Measurements from ENCODE around the gene SLCO2A1.

The SLCO2A1 gene

GRCh38 chr3:133881939-133882825 is 147.5 kb downstream of the SLCO2A1 start:
- Histone ChIP-seq H3K9me3 (ENCODE audit: insufficient read depth, low read length) (peaks cover 10% of the 10 kb centered on the region), H3K27me3 (ENCODE audit: insufficient read depth, insufficient read length) (no peaks in the 10 kb centered on the region), H3K36me3 (ENCODE audit: insufficient read depth, insufficient read length, low read length) (peaks cover 5% of the 10 kb centered on the region), H3K9ac (ENCODE audit: insufficient read length, low read depth) (no peak overlapping the region), H3K4me3 (ENCODE audit: insufficient read length, low read depth) (no peak overlapping the region), H3K4me1 (ENCODE audit: insufficient read depth, insufficient read length) (peaks cover 3% of the 10 kb centered on the region)
- TF ChIP-seq YY1 (IDR thresholded peaks at IDR 0.05; ENCODE audit: insufficient read depth, insufficient read length) (no peak), ZNF274 (IDR thresholded peaks at IDR 0.05; ENCODE audit: low read depth, low read length) (no peak), SUZ12 (IDR thresholded peaks at IDR 0.05; ENCODE audit: extremely low read depth, insufficient read depth, insufficient read length) (no peak)
- DNase-seq (ENCODE audit: low read depth, low spot score) = no peak

DNA sequence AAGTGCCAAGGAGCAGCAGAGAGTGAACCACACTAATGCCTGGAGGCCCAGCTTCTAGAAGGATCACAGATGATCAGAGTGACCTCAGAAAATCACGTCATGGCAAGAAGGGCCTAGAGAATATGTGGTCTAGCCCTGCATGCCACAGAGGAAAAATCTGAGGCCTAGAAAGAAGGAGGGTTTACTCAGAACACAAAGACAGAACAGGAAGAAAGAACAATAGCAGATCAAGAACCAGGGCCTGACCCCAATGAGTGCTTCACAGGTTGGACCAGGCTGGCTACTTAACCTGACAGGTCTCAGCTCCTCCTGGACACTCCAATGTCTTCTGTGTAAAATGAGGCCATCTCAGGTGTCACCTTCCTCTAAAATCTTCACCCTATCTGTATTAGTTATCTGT is 148.2 kb downstream of the SLCO2A1 start:
- DNase-seq (ENCODE audit: low read depth, low spot score) = no peak
- peaks cover 5% of the 10 kb centered on the region for H3K36me3 ChIP-seq (ENCODE audit: insufficient read depth, insufficient read length, low read length)
- no peaks in the 10 kb centered on the region for H3K4me1 ChIP-seq (ENCODE audit: insufficient read depth, insufficient read length)
- no peak for TF ChIP-seq YY1 (IDR thresholded peaks at IDR 0.05; ENCODE audit: insufficient read depth, insufficient read length)
- no peak for TF ChIP-seq SUZ12 (IDR thresholded peaks at IDR 0.05; ENCODE audit: extremely low read depth, insufficient read depth, insufficient read length)
- TF ChIP-seq ZNF274 (IDR thresholded peaks at IDR 0.05; ENCODE audit: low read depth, low read length) = no peak
- H3K9me3 ChIP-seq (ENCODE audit: insufficient read depth, low read length) = peaks cover 10% of the 10 kb centered on the region
- H3K27me3 ChIP-seq (ENCODE audit: insufficient read depth, insufficient read length) = no peaks in the 10 kb centered on the region
- H3K9ac ChIP-seq (ENCODE audit: insufficient read length, low read depth) = no peak overlapping the region
- no peak overlapping the region for H3K4me3 ChIP-seq (ENCODE audit: insufficient read length, low read depth)

- Histone ChIP-seq H3K9ac (ENCODE audit: insufficient read length, low read depth) (no peak overlapping the region), H3K4me1 (ENCODE audit: insufficient read depth, insufficient read length) (no peaks in the 10 kb centered on the region), H3K36me3 (ENCODE audit: insufficient read depth, insufficient read length, low read length) (peaks cover 5% of the 10 kb centered on the region), H3K4me3 (ENCODE audit: insufficient read length, low read depth) (no peak overlapping the region), H3K9me3 (ENCODE audit: insufficient read depth, low read length) (peaks cover 10% of the 10 kb centered on the region), H3K27me3 (ENCODE audit: insufficient read depth, insufficient read length) (no peaks in the 10 kb centered on the region)
- no peak for DNase-seq (ENCODE audit: low read depth, low spot score)
- TF ChIP-seq YY1 (IDR thresholded peaks at IDR 0.05; ENCODE audit: insufficient read depth, insufficient read length) (no peak), ZNF274 (IDR thresholded peaks at IDR 0.05; ENCODE audit: low read depth, low read length) (no peak), SUZ12 (IDR thresholded peaks at IDR 0.05; ENCODE audit: extremely low read depth, insufficient read depth, insufficient read length) (no peak)
Observed at GRCh38 chr3:133880886-133881455, 148.8 kb downstream of the SLCO2A1 start.

- H3K9ac ChIP-seq (ENCODE audit: insufficient read length, low read depth) = no peak overlapping the region
- no peaks in the 10 kb centered on the region for H3K4me1 ChIP-seq (ENCODE audit: insufficient read depth, insufficient read length)
- no peak overlapping the region for H3K4me3 ChIP-seq (ENCODE audit: insufficient read length, low read depth)
- TF ChIP-seq ZNF274 (IDR thresholded peaks at IDR 0.05; ENCODE audit: low read depth, low read length) (no peak), YY1 (IDR thresholded peaks at IDR 0.05; ENCODE audit: insufficient read depth, insufficient read length) (no peak), SUZ12 (IDR thresholded peaks at IDR 0.05; ENCODE audit: extremely low read depth, insufficient read depth, insufficient read length) (no peak)
- no peaks in the 10 kb centered on the region for H3K27me3 ChIP-seq (ENCODE audit: insufficient read depth, insufficient read length)
- H3K36me3 ChIP-seq (ENCODE audit: insufficient read depth, insufficient read length, low read length) = peaks cover 5% of the 10 kb centered on the region
- H3K9me3 ChIP-seq (ENCODE audit: insufficient read depth, low read length) = peaks cover 10% of the 10 kb centered on the region
- DNase-seq (ENCODE audit: low read depth, low spot score) = no peak
Observed at GRCh38 chr3:133880287-133880686, 149.4 kb downstream of the SLCO2A1 start.

GRCh38 chr3:133878518-133878917 is 151.2 kb downstream of the SLCO2A1 start:
- DNase-seq (ENCODE audit: low read depth, low spot score) = no peak
- H3K4me1 ChIP-seq (ENCODE audit: insufficient read depth, insufficient read length) = no peaks in the 10 kb centered on the region
- TF ChIP-seq YY1 (IDR thresholded peaks at IDR 0.05; ENCODE audit: insufficient read depth, insufficient read length) (no peak), ZNF274 (IDR thresholded peaks at IDR 0.05; ENCODE audit: low read depth, low read length) (no peak), SUZ12 (IDR thresholded peaks at IDR 0.05; ENCODE audit: extremely low read depth, insufficient read depth, insufficient read length) (no peak)
- no peak overlapping the region for H3K4me3 ChIP-seq (ENCODE audit: insufficient read length, low read depth)
- peaks cover 10% of the 10 kb centered on the region for H3K9me3 ChIP-seq (ENCODE audit: insufficient read depth, low read length)
- no peak overlapping the region for H3K9ac ChIP-seq (ENCODE audit: insufficient read length, low read depth)
- H3K27me3 ChIP-seq (ENCODE audit: insufficient read depth, insufficient read length) = no peaks in the 10 kb centered on the region
- H3K36me3 ChIP-seq (ENCODE audit: insufficient read depth, insufficient read length, low read length) = peaks cover 5% of the 10 kb centered on the region

All from NT2/D1 (cell line).